Activated CD4-positive, alpha-beta T cell treated with anti-CD3 and anti-CD28 coated beads for 24 hours (primary cell): ENCODE measurements around the gene PLCXD3.
"Not testable (repeated sequence)": the region's sequence is repeated elsewhere in the genome, so short reads cannot be mapped to it uniquely, and the experiment has no call there.

ENCODE experiments used
- DNase-seq, 2 donors: peaks; one replicate each; pipeline ENCODE4 v3.0.0-alpha.2; 2020; ENCODE audit warnings: low read depth in 2 of 2

PLCXD3 gene

GRCh38 chr5:41347569-41347968 is 162.8 kb downstream of the PLCXD3 start:
- DNase-seq, result no peak

- no peak for DNase-seq
Measured at GRCh38 chr5:41346609-41347008, 163.8 kb downstream of the PLCXD3 start.

- no peak for DNase-seq
Measured at GRCh38 chr5:41345295-41345694, 165.1 kb downstream of the PLCXD3 start.

- no peak for DNase-seq
Measured at GRCh38 chr5:41339339-41339738, 171.1 kb downstream of the PLCXD3 start.

GRCh38 chr5:41338136-41338675 is 172.2 kb downstream of the PLCXD3 start:
- DNase-seq, result no peak

GRCh38 chr5:41337724-41338123 is 172.7 kb downstream of the PLCXD3 start:
- no peak for DNase-seq

GRCh38 chr5:41337216-41337615 is 173.2 kb downstream of the PLCXD3 start:
- DNase-seq, result no peak

GRCh38 chr5:41336471-41336870 is 173.9 kb downstream of the PLCXD3 start:
- DNase-seq, result no peak

GRCh38 chr5:41335596-41336181 is 174.7 kb downstream of the PLCXD3 start:
- no peak for DNase-seq

GRCh38 chr5:41334758-41335157 is 175.6 kb downstream of the PLCXD3 start:
- no peak for DNase-seq

- DNase-seq, result no peak
Measured at GRCh38 chr5:41334221-41334620, 176.2 kb downstream of the PLCXD3 start.

- DNase-seq, result no peak
Measured at GRCh38 chr5:41325074-41325473, 185.3 kb downstream of the PLCXD3 start.

- DNase-seq, result not testable (repeated sequence)
Measured at GRCh38 chr5:41322826-41323225, 187.6 kb downstream of the PLCXD3 start.

GRCh38 chr5:41312478-41313060 is 197.8 kb downstream of the PLCXD3 start:
- no peak for DNase-seq

GRCh38 chr5:41312066-41312465 is 198.3 kb downstream of the PLCXD3 start:
- no peak for DNase-seq

GRCh38 chr5:41309275-41309674 is 201.1 kb downstream of the PLCXD3 start:
- DNase-seq, result no peak

GRCh38 chr5:41306005-41306404 is 204.4 kb downstream of the PLCXD3 start:
- DNase-seq, result no peak

GRCh38 chr5:41305056-41305455 is 205.3 kb downstream of the PLCXD3 start:
- no peak for DNase-seq

- DNase-seq, result no peak
Measured at GRCh38 chr5:41296066-41296465, 214.3 kb downstream of the PLCXD3 start.

GRCh38 chr5:41291323-41291722 is 219.1 kb downstream of the PLCXD3 start:
- no peak for DNase-seq

- DNase-seq, result no peak
Measured at GRCh38 chr5:41290810-41291209, 219.6 kb downstream of the PLCXD3 start.

- no peak for DNase-seq
Measured at GRCh38 chr5:41289970-41290464, 220.4 kb downstream of the PLCXD3 start.

GRCh38 chr5:41286696-41287095 is 223.7 kb downstream of the PLCXD3 start:
- no peak for DNase-seq
